HepG2 (cell line): ENCODE results near the gene PRMT6. TPM values are rescaled to one million over a fixed set of nuclear protein-coding genes. Genes with fewer than 3 reads are reported as not detected.

Experiments
- BRCA1 ChIP-seq: sonication (generic); formaldehyde crosslinking; IDR thresholded peaks from 2 replicates; pipeline ENCODE4 v1.4.0; 2020; ENCODE audit warnings: missing genetic modification reagents
- EHMT2 ChIP-seq: fragments of 200-600 bp; sonication (generic); IDR thresholded peaks from 2 replicates; pipeline ENCODE4 v1.7.0; 2017; ENCODE audit warnings: antibody characterized with exemption, low read depth, low read length, borderline replicate concordance
- ESRRA ChIP-seq: sonication (generic); formaldehyde crosslinking; IDR thresholded peaks from 2 replicates; pipeline ENCODE4 v1.5.1; 2020; ENCODE audit warnings: mild to moderate bottlenecking, low read depth, missing genetic modification reagents
- HDAC2 ChIP-seq: sonication (generic); formaldehyde crosslinking; IDR thresholded peaks from 2 replicates; pipeline ENCODE4 v1.4.0; 2020; ENCODE audit warnings: missing genetic modification reagents
- MTF1 ChIP-seq: sonication (generic); formaldehyde crosslinking; IDR thresholded peaks from 2 replicates; pipeline ENCODE4 v1.5.0; 2020; ENCODE audit warnings: missing genetic modification reagents
- NR1H2 ChIP-seq: sonication (generic); formaldehyde crosslinking; IDR thresholded peaks from 2 replicates; pipeline ENCODE4 v1.8.1; 2022; ENCODE audit warnings: low read depth, missing genetic modification reagents, borderline replicate concordance
- PRPF4 ChIP-seq: fragments of 200-400 bp; formaldehyde crosslinking; IDR thresholded peaks from 2 replicates; pipeline ENCODE4 v1.6.1; 2016; ENCODE audit warnings: low read length, low read depth; ENCODE audit not compliant: poor library complexity, severe bottlenecking
- STAG1 ChIP-seq: sonication (generic); formaldehyde crosslinking; IDR thresholded peaks from 2 replicates; pipeline ENCODE4 v1.4.0; 2020; ENCODE audit warnings: missing genetic modification reagents
- ZNF292 ChIP-seq: sonication (generic); formaldehyde crosslinking; IDR thresholded peaks from 2 replicates; pipeline ENCODE4 v1.8.1; 2022; ENCODE audit warnings: mild to moderate bottlenecking, low read depth, missing genetic modification reagents, borderline replicate concordance
- ZNF354B ChIP-seq: sonication (generic); formaldehyde crosslinking; IDR thresholded peaks from 2 replicates; pipeline ENCODE4 v1.8.0; 2022; ENCODE audit warnings: mild to moderate bottlenecking, missing genetic modification reagents
- ZNF460 ChIP-seq: sonication (generic); formaldehyde crosslinking; IDR thresholded peaks from 2 replicates; pipeline ENCODE4 v1.5.1; 2020; ENCODE audit warnings: missing genetic modification reagents, mild to moderate bottlenecking, borderline replicate concordance
- ZNF549 ChIP-seq: sonication (generic); formaldehyde crosslinking; IDR thresholded peaks from 2 replicates; pipeline ENCODE4 v1.5.0; 2020; ENCODE audit warnings: missing genetic modification reagents
- polyA plus RNA-seq, 8 experiments: library from polyadenylated mRNA; depleted of rRNA in 3 of 8; stranded (reverse) in 7 of 8; unstranded in 1 of 8; fragments of >200 nt; fragmentation: Illumina TruSeq in 4 of 8; extraction: Trizol in 4 of 8; gene quantifications; 2 replicates each; pipeline versions ENCODE4 v1.2.1 to v1.2.3, GENCODE V29; 2011 to 2016; ENCODE audit warnings: low read depth in 4 of 8, missing spikeins in 1 of 8, mixed read lengths in 1 of 8; ENCODE audit not compliant: insufficient read depth in 1 of 8
- total RNA-seq, 5 experiments: library from RNA; depleted of rRNA; stranded (reverse); fragments of >200 nt; fragmentation: Illumina TruSeq; extraction: Trizol; gene quantifications; 2 replicates each; pipeline ENCODE4 v1.2.3, GENCODE V29; 2016; ENCODE audit warnings: low read depth in 1 of 5
- TF ChIP-seq, protein P1 (sequence below): sonication (generic); formaldehyde crosslinking; conservative IDR thresholded peaks from 2 replicates; pipeline ENCODE4 v1.8.0; 2022; ENCODE audit warnings: missing genetic modification reagents
- TF ChIP-seq, protein P2 (sequence below): IDR thresholded peaks from 2 replicates; pipeline ENCODE4 v1.6.1; 2018; ENCODE audit warnings: missing genetic modification reagents
- TF ChIP-seq, protein P3 (sequence below): sonication (generic); formaldehyde crosslinking; IDR thresholded peaks from 2 replicates; pipeline ENCODE4 v1.5.0; 2020; ENCODE audit warnings: mild to moderate bottlenecking, missing genetic modification reagents
- TF ChIP-seq, protein P4 (sequence below): sonication (generic); formaldehyde crosslinking; IDR thresholded peaks from 2 replicates; pipeline ENCODE4 v1.4.0; 2020; ENCODE audit warnings: missing genetic modification reagents, mild to moderate bottlenecking, borderline replicate concordance
- TF ChIP-seq, protein P5 (sequence below): conservative IDR thresholded peaks from 2 replicates; pipeline ENCODE4 v1.6.1; 2018; ENCODE audit warnings: missing genetic modification reagents

PRMT6 gene
- total and polyA plus RNA-seq, 2 of the 13 experiments (the other 11 are each of a cell fraction or from before 2014, with no cell fraction given) = 8.1 to 15.8 TPM

DNA sequence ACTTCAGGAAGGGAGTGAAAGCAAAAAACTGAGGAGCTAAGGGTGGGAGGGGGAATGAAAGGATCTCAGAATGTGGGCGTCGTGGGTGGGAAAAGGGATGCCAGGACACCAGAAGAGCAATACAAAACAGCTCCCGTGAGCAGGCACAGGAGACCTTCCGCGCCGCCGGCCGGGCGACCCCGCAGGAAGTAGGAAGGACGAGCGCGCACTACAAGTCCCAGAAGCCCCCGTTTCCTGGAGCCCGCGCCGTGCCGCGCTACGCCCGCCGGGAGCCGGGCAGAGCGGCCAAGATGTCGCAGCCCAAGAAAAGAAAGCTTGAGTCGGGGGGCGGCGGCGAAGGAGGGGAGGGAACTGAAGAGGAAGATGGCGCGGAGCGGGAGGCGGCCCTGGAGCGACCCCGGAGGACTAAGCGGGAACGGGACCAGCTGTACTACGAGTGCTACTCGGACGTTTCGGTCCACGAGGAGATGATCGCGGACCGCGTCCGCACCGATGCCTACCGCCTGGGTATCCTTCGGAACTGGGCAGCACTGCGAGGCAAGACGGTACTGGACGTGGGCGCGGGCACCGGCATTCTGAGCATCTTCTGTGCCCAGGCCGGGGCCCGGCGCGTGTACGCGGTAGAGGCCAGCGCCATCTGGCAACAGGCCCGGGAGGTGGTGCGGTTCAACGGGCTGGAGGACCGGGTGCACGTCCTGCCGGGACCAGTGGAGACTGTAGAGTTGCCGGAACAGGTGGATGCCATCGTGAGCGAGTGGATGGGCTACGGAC, at the start of gene PRMT6 (continued):
- TF ChIP-seq BRCA1 (CRISPR knock-in tag) = 0 out of 2 replicates have a peak, but pooled peaks have one; percentile 48
- TF ChIP-seq NR1H2 = no peak; the same call in 1 of the 2 replicates
- TF ChIP-seq ZNF549 (CRISPR knock-in tag) = no peak
- TF ChIP-seq, protein P1, sequence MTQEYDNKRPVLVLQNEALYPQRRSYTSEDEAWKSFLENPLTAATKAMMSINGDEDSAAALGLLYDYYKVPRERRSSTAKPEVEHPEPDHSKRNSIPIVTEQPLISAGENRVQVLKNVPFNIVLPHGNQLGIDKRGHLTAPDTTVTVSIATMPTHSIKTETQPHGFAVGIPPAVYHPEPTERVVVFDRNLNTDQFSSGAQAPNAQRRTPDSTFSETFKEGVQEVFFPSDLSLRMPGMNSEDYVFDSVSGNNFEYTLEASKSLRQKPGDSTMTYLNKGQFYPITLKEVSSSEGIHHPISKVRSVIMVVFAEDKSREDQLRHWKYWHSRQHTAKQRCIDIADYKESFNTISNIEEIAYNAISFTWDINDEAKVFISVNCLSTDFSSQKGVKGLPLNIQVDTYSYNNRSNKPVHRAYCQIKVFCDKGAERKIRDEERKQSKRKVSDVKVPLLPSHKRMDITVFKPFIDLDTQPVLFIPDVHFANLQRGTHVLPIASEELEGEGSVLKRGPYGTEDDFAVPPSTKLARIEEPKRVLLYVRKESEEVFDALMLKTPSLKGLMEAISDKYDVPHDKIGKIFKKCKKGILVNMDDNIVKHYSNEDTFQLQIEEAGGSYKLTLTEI (CRISPR knock-in tag) = no peak
- TF ChIP-seq PRPF4 = no peak
- TF ChIP-seq, protein P2, sequence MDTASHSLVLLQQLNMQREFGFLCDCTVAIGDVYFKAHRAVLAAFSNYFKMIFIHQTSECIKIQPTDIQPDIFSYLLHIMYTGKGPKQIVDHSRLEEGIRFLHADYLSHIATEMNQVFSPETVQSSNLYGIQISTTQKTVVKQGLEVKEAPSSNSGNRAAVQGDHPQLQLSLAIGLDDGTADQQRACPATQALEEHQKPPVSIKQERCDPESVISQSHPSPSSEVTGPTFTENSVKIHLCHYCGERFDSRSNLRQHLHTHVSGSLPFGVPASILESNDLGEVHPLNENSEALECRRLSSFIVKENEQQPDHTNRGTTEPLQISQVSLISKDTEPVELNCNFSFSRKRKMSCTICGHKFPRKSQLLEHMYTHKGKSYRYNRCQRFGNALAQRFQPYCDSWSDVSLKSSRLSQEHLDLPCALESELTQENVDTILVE (CRISPR knock-in tag) = no peak
- TF ChIP-seq EHMT2 = no peak
- TF ChIP-seq ZNF292 = no peak
- TF ChIP-seq, protein P3, sequence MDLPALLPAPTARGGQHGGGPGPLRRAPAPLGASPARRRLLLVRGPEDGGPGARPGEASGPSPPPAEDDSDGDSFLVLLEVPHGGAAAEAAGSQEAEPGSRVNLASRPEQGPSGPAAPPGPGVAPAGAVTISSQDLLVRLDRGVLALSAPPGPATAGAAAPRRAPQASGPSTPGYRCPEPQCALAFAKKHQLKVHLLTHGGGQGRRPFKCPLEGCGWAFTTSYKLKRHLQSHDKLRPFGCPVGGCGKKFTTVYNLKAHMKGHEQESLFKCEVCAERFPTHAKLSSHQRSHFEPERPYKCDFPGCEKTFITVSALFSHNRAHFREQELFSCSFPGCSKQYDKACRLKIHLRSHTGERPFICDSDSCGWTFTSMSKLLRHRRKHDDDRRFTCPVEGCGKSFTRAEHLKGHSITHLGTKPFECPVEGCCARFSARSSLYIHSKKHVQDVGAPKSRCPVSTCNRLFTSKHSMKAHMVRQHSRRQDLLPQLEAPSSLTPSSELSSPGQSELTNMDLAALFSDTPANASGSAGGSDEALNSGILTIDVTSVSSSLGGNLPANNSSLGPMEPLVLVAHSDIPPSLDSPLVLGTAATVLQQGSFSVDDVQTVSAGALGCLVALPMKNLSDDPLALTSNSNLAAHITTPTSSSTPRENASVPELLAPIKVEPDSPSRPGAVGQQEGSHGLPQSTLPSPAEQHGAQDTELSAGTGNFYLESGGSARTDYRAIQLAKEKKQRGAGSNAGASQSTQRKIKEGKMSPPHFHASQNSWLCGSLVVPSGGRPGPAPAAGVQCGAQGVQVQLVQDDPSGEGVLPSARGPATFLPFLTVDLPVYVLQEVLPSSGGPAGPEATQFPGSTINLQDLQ (CRISPR knock-in tag) = peak; percentile 87
- TF ChIP-seq MTF1 (CRISPR knock-in tag) = no peak
- no peak for TF ChIP-seq ESRRA (CRISPR knock-in tag)
- TF ChIP-seq, protein P4, sequence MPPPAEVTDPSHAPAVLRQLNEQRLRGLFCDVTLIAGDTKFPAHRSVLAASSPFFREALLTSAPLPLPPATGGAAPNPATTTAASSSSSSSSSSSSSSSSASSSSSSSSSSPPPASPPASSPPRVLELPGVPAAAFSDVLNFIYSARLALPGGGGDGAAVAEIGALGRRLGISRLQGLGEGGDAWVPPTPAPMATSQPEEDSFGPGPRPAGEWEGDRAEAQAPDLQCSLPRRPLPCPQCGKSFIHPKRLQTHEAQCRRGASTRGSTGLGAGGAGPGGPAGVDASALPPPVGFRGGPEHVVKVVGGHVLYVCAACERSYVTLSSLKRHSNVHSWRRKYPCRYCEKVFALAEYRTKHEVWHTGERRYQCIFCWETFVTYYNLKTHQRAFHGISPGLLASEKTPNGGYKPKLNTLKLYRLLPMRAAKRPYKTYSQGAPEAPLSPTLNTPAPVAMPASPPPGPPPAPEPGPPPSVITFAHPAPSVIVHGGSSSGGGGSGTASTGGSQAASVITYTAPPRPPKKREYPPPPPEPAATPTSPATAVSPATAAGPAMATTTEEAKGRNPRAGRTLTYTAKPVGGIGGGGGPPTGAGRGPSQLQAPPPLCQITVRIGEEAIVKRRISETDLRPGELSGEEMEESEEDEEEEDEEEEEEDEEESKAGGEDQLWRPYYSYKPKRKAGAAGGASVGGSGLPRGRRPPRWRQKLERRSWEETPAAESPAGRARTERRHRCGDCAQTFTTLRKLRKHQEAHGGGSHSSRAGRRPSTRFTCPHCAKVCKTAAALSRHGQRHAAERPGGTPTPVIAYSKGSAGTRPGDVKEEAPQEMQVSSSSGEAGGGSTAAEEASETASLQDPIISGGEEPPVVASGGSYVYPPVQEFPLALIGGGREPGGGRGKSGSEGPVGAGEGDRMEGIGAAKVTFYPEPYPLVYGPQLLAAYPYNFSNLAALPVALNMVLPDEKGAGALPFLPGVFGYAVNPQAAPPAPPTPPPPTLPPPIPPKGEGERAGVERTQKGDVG (CRISPR knock-in tag) = no peak
- TF ChIP-seq, protein P5, sequence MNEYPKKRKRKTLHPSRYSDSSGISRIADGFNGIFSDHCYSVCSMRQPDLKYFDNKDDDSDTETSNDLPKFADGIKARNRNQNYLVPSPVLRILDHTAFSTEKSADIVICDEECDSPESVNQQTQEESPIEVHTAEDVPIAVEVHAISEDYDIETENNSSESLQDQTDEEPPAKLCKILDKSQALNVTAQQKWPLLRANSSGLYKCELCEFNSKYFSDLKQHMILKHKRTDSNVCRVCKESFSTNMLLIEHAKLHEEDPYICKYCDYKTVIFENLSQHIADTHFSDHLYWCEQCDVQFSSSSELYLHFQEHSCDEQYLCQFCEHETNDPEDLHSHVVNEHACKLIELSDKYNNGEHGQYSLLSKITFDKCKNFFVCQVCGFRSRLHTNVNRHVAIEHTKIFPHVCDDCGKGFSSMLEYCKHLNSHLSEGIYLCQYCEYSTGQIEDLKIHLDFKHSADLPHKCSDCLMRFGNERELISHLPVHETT (CRISPR knock-in tag) = peak; percentile 61; the same call in 1 of the 2 replicates
- TF ChIP-seq HDAC2 = no peak
- TF ChIP-seq ZNF460 (CRISPR knock-in tag) = no peak
- no peak for TF ChIP-seq STAG1 (CRISPR knock-in tag)
- TF ChIP-seq ZNF354B (CRISPR knock-in tag) = no peak
